ENCODE results near the gene FOXA2. TPM values are rescaled to one million over a fixed set of nuclear protein-coding genes. Genes with fewer than 3 reads are reported as not detected.

The FOXA2 gene
- total and polyA plus RNA-seq, 2 of the 13 experiments (the other 11 are each of a cell fraction or from before 2014, with no cell fraction given), result 8.8 to 12.2 TPM

- 98% methylated on average over 16 of the region's 16 CpGs for WGBS (ENCODE audit: low lambda C conversion rate)
- no peak overlapping the region for H3K4me3 ChIP-seq (replicated peaks in 1 of 3; ENCODE audit: insufficient read depth in 1 of 3, low read depth in 2 of 3, low read length in 3 of 3)
- no peak overlapping the region for H3K27ac ChIP-seq (ENCODE audit: extremely low read length, insufficient read depth, low read length)
- H3K9me3 ChIP-seq (ENCODE audit: low read length), result no peaks in the 10 kb centered on the region
- in situ Hi-C loops (cut with HindIII; ENCODE audit: extremely low pct_ligation_motif_present, low pct_unique_long_range_greater_than_20kb) (no loop called here), intact Hi-C loops (cut with micrococcal nuclease; ENCODE audit: unreplicated experiment) (no loop called here)
- ATAC-seq (no peak), DNase-seq (ENCODE audit: low spot score) (no peak), FAIRE-seq (no peak)
- no peaks in the 10 kb centered on the region for H4K20me1 ChIP-seq (ENCODE audit: insufficient read depth, low read length)
- POLR2A ChIA-PET, result interaction anchor here (1.5 to 2.1 kb wide), 2 partner anchors 36 to 71 kb away, joined by 4 to 5 read pairs; no protein-coding TSS in a partner anchor
- no peak overlapping the region for H3K4me2 ChIP-seq (ENCODE audit: low read depth, low read length)
- no peaks in the 10 kb centered on the region for H3K27me3 ChIP-seq (ENCODE audit: control insufficient read depth in 1 of 2, insufficient read depth in 2 of 2, low read length in 2 of 2)
- H3K79me2 ChIP-seq (ENCODE audit: insufficient read depth, low read length), result no peaks in the 10 kb centered on the region
- TF ChIP-seq MAFF (IDR thresholded peaks at IDR 0.05; ENCODE audit: low read depth, low read length) (0 out of 2 replicates have a peak, but pooled peaks have one; percentile 11), ARNTL (CRISPR knock-in tag; IDR thresholded peaks at IDR 0.05) (no peak), BHLHE40 (IDR thresholded peaks at IDR 0.05; ENCODE audit: low read length) (no peak), PAF1 (CRISPR knock-in tag; IDR thresholded peaks at IDR 0.05) (0 out of 2 replicates have a peak, but pooled peaks have one; percentile 16), POLR2AphosphoS5 (IDR thresholded peaks at IDR 0.05; ENCODE audit: low read depth, low read length) (0 out of 2 replicates have a peak, but pooled peaks have one; percentile 8), NONO (IDR thresholded peaks at IDR 0.05) (no peak), NONO (CRISPR knock-in tag; conservative IDR thresholded peaks at IDR 0.05) (0 out of 2 replicates have a peak, but pooled peaks have one; percentile 21), MAFK (conservative IDR thresholded peaks at IDR 0.05 in 1 of 2, IDR thresholded peaks at IDR 0.05 in 1 of 2; ENCODE audit: low read length in 2 of 2) (peak; percentile 26 to 41; a peak in 2 of 4 replicates), ZNF687 (CRISPR knock-in tag; IDR thresholded peaks at IDR 0.05) (peak; percentile 19; the same call in 1 of the 2 replicates), ZNF354B (CRISPR knock-in tag; IDR thresholded peaks at IDR 0.05) (no peak), ZNF768 (CRISPR knock-in tag; IDR thresholded peaks at IDR 0.05) (peak; percentile 51; the same call in 1 of the 2 replicates), AGO2 (optimal IDR thresholded peaks at IDR 0.05; ENCODE audit: low read depth, low read length) (peak; percentile 77), HNRNPLL (IDR thresholded peaks at IDR 0.05; ENCODE audit: low read depth, low read length, poor library complexity, severe bottlenecking) (peak; percentile 30), AHR (CRISPR knock-in tag; IDR thresholded peaks at IDR 0.05) (no peak)
- TF ChIP-seq, protein P1, sequence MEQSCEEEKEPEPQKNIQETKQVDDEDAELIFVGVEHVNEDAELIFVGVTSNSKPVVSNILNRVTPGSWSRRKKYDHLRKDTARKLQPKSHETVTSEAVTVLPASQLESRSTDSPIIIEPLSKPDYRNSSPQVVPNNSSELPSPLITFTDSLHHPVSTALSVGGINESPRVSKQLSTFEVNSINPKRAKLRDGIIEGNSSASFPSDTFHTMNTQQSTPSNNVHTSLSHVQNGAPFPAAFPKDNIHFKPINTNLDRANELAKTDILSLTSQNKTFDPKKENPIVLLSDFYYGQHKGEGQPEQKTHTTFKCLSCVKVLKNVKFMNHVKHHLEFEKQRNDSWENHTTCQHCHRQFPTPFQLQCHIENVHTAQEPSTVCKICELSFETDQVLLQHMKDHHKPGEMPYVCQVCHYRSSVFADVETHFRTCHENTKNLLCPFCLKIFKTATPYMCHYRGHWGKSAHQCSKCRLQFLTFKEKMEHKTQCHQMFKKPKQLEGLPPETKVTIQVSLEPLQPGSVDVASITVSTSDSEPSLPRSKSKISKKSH (CRISPR knock-in tag; IDR thresholded peaks at IDR 0.05; ENCODE audit: borderline replicate concordance), result 0 out of 2 replicates have a peak, but pooled peaks have one; percentile 28
- peaks cover 42% of the 10 kb centered on the region for H3K4me1 ChIP-seq (ENCODE audit: insufficient read depth, low read length)
- TSS peak; percentile 9 for BruUV-seq (replicated peaks)
- H2AFZ ChIP-seq (ENCODE audit: low read length), result no peak overlapping the region
- H3K36me3 ChIP-seq (replicated peaks in 1 of 2; ENCODE audit: control insufficient read depth in 1 of 2, insufficient read depth in 2 of 2, low read length in 2 of 2), result peaks cover 11 to 23% of the 10 kb centered on the region in 2 experiments
- H3K9ac ChIP-seq (ENCODE audit: insufficient read depth, low read depth, low read length), result no peak overlapping the region
- CTCF ChIA-PET (ENCODE audit: low intra/inter-chr PET ratio, low total read pairs), result no interaction called here
Measured at GRCh38 chr20:22560817-22561216, 23.6 kb downstream of the FOXA2 start.
